Measurements from ENCODE around the gene NCK2. TPM values are rescaled to one million over a fixed set of nuclear protein-coding genes. Genes with fewer than 3 reads are reported as not detected.

Gene NCK2
- total RNA-seq, 2 donors from 2014 or later: 39.0 to 144 TPM

- H3K27me3 ChIP-seq (replicated peaks; ENCODE audit: insufficient read depth): no peaks in the 10 kb centered on the region
- intact Hi-C loops (cut with DNase I): no loop called here
- TF ChIP-seq CTCF (IDR thresholded peaks at IDR 0.05) (no peak), POLR2A (IDR thresholded peaks at IDR 0.05) (no peak), POLR2AphosphoS5 (IDR thresholded peaks at IDR 0.05) (no peak)
- no peak overlapping the region for H3K4me3 ChIP-seq
- H3K36me3 ChIP-seq: no peaks in the 10 kb centered on the region
- no peaks in the 10 kb centered on the region for H3K9me3 ChIP-seq
- 77% methylated on average over 1 of the region's 1 CpG for WGBS
- no peak overlapping the region for H3K27ac ChIP-seq
- H3K4me1 ChIP-seq (replicated peaks): no peaks in the 10 kb centered on the region
- no peak for DNase-seq (ENCODE audit: low spot score)
These were observed 14.5 kb upstream of the NCK2 start for GRCh38 chr2:105730170-105730569.

GRCh38 chr2:105731511-105731910 lies 13.2 kb upstream of the NCK2 start:
- intact Hi-C loops (cut with DNase I): no loop called here
- Histone ChIP-seq H3K27me3 (replicated peaks; ENCODE audit: insufficient read depth) (no peaks in the 10 kb centered on the region), H3K9me3 (no peaks in the 10 kb centered on the region), H3K4me3 (no peak overlapping the region), H3K4me1 (replicated peaks) (no peaks in the 10 kb centered on the region), H3K36me3 (no peaks in the 10 kb centered on the region), H3K27ac (no peak overlapping the region)
- WGBS: 77% methylated on average over 4 of the region's 4 CpGs
- no peak for TF ChIP-seq POLR2AphosphoS5 (IDR thresholded peaks at IDR 0.05)
- no peak for TF ChIP-seq CTCF (IDR thresholded peaks at IDR 0.05)
- TF ChIP-seq POLR2A (IDR thresholded peaks at IDR 0.05): no peak
- no peak for DNase-seq (ENCODE audit: low spot score)

GRCh38 chr2:105732101-105732500 lies 12.6 kb upstream of the NCK2 start:
- no peak overlapping the region for H3K4me3 ChIP-seq
- no peak overlapping the region for H3K27ac ChIP-seq
- H3K36me3 ChIP-seq: no peaks in the 10 kb centered on the region
- intact Hi-C loops (cut with DNase I): no loop called here
- TF ChIP-seq CTCF (IDR thresholded peaks at IDR 0.05): no peak
- TF ChIP-seq POLR2A (IDR thresholded peaks at IDR 0.05): no peak
- TF ChIP-seq POLR2AphosphoS5 (IDR thresholded peaks at IDR 0.05): no peak
- H3K27me3 ChIP-seq (replicated peaks; ENCODE audit: insufficient read depth): no peaks in the 10 kb centered on the region
- no peaks in the 10 kb centered on the region for H3K9me3 ChIP-seq
- no peaks in the 10 kb centered on the region for H3K4me1 ChIP-seq (replicated peaks)
- DNase-seq (ENCODE audit: low spot score): no peak
- WGBS: 44% methylated on average over 7 of the region's 7 CpGs

- H3K36me3 ChIP-seq: no peaks in the 10 kb centered on the region
- H3K4me3 ChIP-seq: no peak overlapping the region
- TF ChIP-seq CTCF (IDR thresholded peaks at IDR 0.05) (no peak), POLR2A (IDR thresholded peaks at IDR 0.05) (no peak), POLR2AphosphoS5 (IDR thresholded peaks at IDR 0.05) (no peak)
- WGBS: 86% methylated on average over 6 of the region's 6 CpGs
- H3K27ac ChIP-seq: no peak overlapping the region
- H3K9me3 ChIP-seq: no peaks in the 10 kb centered on the region
- intact Hi-C loops (cut with DNase I): no loop called here
- no peaks in the 10 kb centered on the region for H3K27me3 ChIP-seq (replicated peaks; ENCODE audit: insufficient read depth)
- no peaks in the 10 kb centered on the region for H3K4me1 ChIP-seq (replicated peaks)
- no peak for DNase-seq (ENCODE audit: low spot score)
These were observed 11.6 kb upstream of the NCK2 start for GRCh38 chr2:105732955-105733607.

- DNase-seq (ENCODE audit: low spot score): no peak
- WGBS: 86% methylated on average over 5 of the region's 5 CpGs
- no peaks in the 10 kb centered on the region for H3K4me1 ChIP-seq (replicated peaks)
- TF ChIP-seq POLR2A (IDR thresholded peaks at IDR 0.05): no peak
- no peak for TF ChIP-seq POLR2AphosphoS5 (IDR thresholded peaks at IDR 0.05)
- no peak for TF ChIP-seq CTCF (IDR thresholded peaks at IDR 0.05)
- no peaks in the 10 kb centered on the region for H3K9me3 ChIP-seq
- no peak overlapping the region for H3K4me3 ChIP-seq
- no peak overlapping the region for H3K27ac ChIP-seq
- intact Hi-C loops (cut with DNase I): no loop called here
- no peaks in the 10 kb centered on the region for H3K27me3 ChIP-seq (replicated peaks; ENCODE audit: insufficient read depth)
- H3K36me3 ChIP-seq: no peaks in the 10 kb centered on the region
These were observed 10.8 kb upstream of the NCK2 start for GRCh38 chr2:105733875-105734274.

Measured in prostate gland (tissue), 2 donors.